Activated CD8-positive, alpha-beta memory T cell treated with anti-CD3 and anti-CD28 coated beads, Interleukin-2, amount 50 U/mL, for 1 hour (primary cell): ENCODE measurements around the gene RAD17.
A peak's percentile ranks its signal among the peaks of the same experiment; 100 is the strongest.
"Not testable (repeated sequence)": the region's sequence is repeated elsewhere in the genome, so short reads cannot be mapped to it uniquely, and the experiment has no call there.

ENCODE experiments used
- DNase-seq: peaks from one replicate; pipeline ENCODE4 v3.0.0-alpha.2; 2020; ENCODE audit errors: extremely low read depth

Gene RAD17

DNA sequence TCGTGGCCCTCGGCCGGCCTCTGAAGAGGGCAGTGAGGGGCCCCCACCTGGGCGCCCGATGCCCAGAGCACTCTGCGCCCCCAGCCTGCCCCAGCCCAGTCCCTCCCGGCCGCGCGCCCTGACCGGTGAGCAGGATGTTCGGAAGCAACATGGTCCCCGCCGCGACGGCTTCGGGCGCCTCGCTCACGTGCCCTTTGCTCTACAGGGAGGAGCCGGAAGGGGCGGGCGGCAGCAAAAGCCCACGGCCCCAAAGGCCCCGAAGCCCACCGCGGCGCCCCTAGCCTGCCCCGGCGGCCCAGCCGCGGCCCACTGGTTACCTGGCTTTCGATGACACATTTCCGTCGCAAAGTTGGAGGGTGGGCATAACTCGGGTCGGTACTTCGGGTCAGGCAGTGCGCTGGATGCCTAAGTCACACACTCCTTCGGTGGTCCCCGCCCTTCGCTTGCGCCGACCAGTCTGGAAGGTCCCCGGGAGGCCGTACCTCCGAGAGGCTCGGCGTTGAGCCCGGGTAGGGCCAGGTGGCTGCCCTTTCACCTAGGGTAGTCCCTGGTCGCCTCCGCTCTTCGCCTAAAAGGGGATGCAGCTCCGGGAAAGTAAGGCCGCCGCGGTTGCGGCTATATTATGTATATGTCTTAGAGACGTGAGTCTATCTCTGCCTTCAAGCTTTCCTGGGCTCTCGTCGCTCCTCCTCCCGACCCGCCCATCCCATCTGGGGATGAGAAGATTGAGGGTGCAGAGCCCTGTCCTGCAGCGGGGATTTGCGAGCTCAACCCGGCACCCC is at the start of gene RAD17, which contains the start of the genes AK6 and TAF9:
RAD17 (plus strand) TSS at position 479 of the 782 bp plus-strand sequence. CDS start 2,391 bp downstream, outside the sequence.
AK6 (minus strand) TSS at position 181 of the 782 bp plus-strand sequence; CDS start at position 151, 30 bp downstream.
TAF9 (minus strand) TSS at position 181 of the 782 bp plus-strand sequence. CDS start 3,783 bp downstream, outside the sequence.
- peak; percentile 75 for DNase-seq

GRCh38 chr5:69326365-69326764 is 43.3 kb upstream of the RAD17 start:
- no peak for DNase-seq

DNA sequence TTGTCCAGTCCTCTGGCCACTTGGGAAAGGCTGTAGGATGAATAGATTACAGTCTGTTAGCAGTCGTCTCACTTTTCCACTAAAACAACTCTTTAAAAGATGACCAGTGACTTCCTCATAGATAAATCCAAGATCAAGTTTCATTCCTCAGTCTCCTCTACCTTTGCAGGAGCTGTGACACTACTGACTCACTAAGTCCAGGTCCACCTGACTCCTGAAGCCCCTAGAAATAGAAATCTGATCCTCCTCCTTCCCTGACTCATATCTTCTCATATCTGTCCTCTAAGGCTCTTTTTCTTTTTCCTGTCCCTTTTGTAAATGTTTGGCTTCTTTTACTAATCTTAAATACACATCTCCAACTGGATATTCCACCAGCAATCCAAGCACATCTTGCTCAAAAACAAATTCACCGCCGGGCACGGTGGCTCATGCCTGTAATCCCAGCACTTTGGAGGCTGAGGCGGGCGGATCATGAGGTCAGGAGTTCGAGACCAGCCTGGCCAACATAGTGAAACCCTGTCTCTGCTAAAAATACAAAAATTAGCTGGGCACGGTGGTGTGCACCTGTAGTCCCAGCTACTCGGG is 39.6 kb upstream of the RAD17 start:
- DNase-seq = no peak

- no peak for DNase-seq
Measured at GRCh38 chr5:69331528-69332445, 37.8 kb upstream of the RAD17 start.

DNA sequence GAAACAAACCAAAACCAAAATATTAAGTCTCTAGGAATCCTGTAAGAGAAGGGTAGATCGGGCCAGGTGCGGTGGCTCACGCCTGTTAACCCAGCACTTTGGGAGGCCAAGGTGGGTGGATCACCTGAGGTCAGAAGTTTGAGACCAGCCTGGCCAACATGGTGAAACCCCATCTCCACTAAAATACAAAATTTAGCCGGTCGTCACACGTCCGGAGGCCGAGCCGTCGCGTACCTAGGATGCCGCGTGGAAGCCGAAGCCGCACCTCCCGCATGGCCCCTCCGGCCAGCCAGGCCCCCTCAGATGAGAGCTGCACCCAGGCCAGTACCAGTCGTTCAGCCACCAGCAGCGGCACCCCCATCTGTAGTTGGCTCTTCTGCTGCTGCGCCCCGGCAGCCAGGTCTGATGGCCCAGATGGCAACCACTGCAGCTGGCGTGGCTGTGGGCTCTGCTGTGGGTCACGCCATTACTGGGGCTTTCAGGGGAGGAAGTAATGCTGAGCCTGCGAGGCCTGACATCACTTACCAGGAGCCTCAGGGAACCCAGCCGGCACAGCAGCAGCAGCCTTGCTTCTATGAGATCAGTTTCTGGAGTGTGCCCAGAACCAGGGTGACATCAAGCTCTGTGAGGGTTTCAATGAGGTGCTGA is 35.8 kb upstream of the RAD17 start:
- not testable (repeated sequence) for DNase-seq

DNA sequence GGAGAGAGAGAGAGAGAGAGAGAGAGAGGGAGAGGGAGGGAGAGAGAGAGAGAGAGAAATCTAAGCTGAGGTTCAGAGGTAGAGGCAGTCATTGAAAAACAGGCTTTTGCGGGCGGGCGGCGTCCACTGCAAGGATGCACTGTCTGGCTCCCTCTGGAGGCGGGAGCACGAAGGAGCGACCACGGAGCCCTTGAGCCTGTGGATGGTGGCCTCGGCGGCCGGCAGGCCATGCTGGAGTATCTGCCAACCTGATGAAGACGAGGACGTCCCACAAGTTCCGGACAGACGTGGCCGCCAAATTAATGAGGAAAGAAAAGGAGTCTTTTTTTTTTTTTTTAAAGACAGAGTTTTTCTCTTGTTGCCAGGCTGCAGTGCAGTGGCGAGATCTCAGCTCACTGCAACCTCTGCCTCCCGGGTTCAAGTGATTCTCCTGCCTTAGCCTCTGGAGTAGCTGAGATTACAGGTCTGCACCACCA is 34.8 kb upstream of the RAD17 start:
- DNase-seq = peak; percentile 34

- DNase-seq = no peak
Measured at GRCh38 chr5:69335341-69335935, 34.2 kb upstream of the RAD17 start.

DNA sequence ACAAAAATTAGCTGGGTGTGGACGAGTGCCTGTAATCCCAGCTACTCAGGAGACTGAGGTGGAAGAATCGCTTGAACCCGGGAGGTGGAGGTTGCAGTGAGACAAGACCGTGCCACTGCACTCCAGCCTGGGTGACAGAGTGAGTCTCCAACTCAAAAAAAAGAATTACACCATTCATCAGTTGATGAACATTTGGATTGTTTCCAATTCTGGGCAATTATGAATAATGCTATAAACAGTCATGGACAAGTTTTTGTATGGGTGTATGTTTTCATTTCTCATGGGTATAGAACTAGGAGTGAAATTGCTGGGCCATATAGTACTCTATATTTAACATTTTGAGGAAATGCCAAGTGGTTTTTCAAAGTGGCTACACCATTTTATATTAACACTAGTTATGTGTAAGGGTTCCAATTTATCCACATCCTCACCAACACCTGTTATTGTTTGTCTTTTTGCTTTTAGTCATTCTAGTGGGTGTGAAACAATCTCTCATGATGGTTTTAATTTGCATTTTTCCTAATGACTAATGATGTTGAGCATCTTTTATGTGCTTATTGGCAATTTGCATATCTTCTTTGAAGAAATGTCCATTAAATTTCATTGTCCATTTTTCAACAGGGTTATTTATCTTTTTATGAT is 28.0 kb upstream of the RAD17 start:
- DNase-seq = no peak

- no peak for DNase-seq
Measured at GRCh38 chr5:69343083-69343482, 26.5 kb upstream of the RAD17 start.

DNA sequence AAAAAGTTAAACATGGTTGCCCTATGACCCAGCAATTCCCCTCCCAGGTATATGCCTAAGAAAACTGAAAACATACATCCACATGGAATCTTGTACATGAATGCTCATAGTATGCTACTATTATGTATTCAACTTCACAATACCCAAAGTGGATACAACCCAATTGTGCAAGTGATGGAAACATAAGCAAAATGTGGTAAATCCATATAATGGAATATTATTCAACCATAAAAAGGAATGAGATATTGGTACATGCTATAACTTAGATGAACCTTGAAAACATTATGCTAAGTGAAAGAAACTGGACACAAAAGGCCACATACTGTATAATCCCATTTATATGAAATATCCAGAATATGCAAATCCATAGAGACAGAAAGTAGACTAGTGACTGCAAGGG is 19.0 kb upstream of the RAD17 start:
- DNase-seq = no peak

DNA sequence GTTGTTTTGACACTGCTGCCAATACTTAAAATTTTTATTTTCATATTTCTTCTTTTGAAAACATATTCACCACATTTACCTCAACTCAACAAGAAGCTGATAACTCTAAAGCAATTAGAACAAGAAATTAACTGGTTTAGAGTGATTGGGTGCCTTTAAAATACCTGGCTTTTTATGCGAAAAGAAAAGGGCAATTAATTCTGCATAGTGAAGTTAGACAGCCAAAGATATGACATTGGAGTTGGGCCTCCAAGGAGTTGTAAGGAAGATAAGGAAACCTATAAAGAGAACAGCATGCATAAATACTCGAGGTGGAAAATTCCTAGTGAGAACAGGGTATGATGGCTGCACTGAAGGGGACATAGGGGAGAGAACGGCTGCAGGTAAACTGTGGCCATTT is 9.9 kb upstream of the RAD17 start:
- no peak for DNase-seq

DNA sequence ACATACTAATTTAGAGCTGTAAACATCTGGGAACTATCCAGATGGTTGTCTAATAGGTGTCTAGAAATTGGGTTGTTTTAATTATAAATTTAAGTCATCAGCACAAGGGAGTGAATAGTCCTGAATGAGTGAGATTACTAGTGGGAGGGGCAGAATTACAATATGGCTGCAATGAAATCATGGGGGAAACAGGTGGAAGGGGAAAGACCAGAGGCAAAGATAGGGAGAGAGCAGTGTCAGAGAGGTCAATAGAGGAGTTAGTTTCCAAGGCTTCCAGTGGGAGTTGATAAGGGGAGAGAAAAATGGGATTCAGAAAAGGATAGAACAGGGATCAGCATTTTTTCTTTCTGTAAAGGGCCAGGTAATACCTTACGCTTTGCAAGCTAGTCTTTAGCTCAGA is 9.2 kb upstream of the RAD17 start:
- no peak for DNase-seq

DNA sequence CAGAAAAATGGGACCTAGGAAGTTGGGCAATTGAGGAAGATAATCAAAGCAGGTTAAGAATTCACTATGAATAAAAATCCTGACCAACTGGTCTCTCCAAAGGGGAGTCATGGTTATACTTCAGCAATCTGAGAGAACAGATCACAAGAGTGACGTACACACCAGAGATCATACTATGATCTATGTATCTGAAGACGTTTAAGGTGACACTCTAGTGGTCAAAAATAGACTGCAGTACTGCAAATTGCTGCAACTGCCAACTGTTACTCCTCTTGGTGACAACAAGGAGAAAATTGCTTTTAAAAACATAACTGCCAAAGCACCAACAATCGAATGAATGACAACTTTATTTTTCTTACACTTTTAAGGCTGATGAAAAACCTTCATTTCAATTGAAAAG is 5.2 kb upstream of the RAD17 start:
- DNase-seq = no peak

DNA sequence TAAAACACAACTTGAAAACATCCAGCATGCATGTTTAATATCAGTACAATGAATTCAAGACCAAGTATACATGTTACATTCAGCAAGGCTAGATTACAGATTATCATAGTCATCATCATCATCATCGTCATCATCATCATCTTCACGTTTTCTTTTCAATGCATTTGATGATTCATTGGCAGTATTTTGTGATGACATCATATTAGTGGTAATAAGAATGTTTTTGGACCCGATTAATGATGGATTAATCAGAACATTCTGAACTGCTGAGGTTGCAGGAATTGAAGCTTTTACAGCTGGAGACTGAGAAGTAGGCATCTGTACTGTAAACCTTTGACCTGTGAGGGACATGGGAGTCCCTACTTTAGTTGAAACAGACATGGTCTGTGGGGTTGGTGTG is 4.8 kb upstream of the RAD17 start:
- no peak for DNase-seq

- DNase-seq = no peak
Measured at GRCh38 chr5:69367697-69368279, 1.8 kb upstream of the RAD17 start.

DNA sequence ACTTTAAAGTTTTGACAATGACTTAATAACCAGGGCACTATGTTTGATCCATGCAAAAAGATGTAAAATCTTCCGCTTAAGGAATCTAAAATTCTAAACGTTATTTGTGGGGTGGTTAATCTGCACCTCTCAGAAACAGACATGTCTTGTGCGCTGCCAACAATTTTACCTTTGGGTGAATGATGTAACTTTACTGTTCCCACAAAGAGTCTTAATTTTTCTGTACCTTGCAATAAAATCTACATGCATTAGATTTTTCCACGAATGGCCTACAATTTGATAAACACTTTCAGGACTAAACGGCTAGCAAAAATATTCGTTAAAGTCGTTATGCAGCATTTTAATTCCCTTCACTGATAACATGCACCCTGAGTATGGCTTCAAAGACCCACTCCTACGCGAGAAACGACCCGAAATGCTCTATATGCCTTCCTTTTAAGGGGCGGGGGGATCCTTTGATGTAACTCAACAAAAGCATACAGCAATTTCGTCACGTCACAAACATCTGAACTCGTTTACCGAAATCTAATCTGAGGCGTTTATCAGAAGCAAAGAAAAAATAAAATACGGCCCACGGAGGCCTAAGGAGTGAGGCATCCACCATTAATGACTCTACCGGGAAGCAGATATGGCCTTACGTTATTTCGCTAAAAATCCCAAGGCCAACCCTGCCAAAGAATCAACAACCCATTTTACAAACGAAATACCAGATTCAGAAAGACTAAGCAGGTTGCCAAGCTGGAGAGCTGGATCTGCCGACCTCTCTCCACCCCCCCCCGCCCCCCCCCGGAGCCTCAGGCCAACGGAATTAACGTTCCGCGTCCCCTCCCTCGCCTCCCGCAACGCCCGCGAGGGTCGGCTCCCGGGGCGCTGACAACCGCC is 919 bp upstream of the RAD17 start:
- DNase-seq = peak; percentile 25

- DNase-seq = not testable (repeated sequence)
Measured at GRCh38 chr5:69370335-69370734, 717 bp downstream of the RAD17 start.

GRCh38 chr5:69372394-69372793 is 2.8 kb downstream of the RAD17 start:
- no peak for DNase-seq

DNA sequence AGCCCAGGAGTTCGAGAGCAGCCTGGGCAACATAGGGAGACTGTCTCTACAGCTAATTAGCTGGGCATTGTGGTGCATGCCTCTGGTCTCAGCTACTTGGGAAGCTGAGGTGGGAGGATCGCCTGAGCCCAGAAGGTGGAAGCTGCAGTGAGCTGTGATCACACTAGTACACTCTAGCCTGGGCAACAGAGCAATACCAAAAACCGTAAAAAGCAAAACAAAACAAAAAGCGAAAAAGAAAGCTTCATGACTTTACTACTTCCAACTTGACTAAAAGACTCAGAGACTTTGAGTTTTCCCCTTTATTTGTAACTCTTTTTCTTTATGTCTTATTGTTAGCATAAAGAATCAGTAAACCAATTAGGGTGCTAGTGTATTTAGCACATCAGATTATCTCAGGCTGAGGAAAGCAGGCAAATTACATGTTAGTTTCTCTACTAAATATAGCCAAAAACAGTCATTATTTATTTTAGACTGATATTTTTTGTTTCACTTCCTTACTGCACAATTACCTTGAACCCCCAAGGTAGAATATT is 5.4 kb downstream of the RAD17 start:
- DNase-seq = no peak
